Measurements from ENCODE around the gene TLE1.

DNA sequence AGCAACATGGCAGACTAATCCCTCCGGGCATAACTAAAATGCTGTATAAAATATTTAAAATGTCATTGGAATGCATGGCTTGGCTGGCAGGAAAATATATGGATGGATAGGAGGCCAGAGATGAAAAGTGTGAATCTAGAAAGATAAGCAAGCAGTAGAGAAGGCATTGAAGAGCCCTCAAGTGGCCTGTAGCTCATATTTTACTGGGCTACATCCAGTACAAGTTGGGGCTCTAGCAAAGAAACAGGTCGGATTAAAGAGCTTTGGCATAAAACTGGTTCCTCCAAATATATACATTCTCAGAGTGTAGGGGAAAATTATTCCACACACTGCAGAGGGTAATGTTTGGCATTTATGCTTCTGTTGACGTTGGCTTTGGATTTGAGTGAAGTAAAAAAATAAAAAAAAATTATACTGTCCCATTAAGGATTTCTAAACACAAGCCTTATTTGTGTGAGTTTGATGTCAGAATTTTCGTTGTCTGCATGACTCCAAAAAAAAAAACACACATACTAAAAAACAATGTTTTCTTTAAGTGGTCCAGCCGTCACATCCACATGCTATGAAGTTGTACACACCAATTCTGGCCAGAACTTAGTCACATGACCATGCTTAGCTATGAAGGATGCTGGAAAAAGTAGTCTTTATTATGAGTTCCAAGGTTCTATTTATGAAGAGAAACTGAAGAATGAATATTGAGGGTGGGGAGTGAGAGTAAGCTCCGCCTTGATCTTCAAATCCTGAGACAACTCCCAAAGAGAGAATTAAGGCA lies 147.0 kb downstream of the TLE1 start:
- TF ChIP-seq TAF1 (IDR thresholded peaks at IDR 0.05; ENCODE audit: borderline replicate concordance, insufficient read depth, low read length): no peak
- TF ChIP-seq POLR2AphosphoS5 (IDR thresholded peaks at IDR 0.05; ENCODE audit: low read depth, low read length): no peak
- TF ChIP-seq, protein P1, sequence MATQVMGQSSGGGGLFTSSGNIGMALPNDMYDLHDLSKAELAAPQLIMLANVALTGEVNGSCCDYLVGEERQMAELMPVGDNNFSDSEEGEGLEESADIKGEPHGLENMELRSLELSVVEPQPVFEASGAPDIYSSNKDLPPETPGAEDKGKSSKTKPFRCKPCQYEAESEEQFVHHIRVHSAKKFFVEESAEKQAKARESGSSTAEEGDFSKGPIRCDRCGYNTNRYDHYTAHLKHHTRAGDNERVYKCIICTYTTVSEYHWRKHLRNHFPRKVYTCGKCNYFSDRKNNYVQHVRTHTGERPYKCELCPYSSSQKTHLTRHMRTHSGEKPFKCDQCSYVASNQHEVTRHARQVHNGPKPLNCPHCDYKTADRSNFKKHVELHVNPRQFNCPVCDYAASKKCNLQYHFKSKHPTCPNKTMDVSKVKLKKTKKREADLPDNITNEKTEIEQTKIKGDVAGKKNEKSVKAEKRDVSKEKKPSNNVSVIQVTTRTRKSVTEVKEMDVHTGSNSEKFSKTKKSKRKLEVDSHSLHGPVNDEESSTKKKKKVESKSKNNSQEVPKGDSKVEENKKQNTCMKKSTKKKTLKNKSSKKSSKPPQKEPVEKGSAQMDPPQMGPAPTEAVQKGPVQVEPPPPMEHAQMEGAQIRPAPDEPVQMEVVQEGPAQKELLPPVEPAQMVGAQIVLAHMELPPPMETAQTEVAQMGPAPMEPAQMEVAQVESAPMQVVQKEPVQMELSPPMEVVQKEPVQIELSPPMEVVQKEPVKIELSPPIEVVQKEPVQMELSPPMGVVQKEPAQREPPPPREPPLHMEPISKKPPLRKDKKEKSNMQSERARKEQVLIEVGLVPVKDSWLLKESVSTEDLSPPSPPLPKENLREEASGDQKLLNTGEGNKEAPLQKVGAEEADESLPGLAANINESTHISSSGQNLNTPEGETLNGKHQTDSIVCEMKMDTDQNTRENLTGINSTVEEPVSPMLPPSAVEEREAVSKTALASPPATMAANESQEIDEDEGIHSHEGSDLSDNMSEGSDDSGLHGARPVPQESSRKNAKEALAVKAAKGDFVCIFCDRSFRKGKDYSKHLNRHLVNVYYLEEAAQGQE (IDR thresholded peaks at IDR 0.05; ENCODE audit: insufficient read depth in 1 of 2, low read depth in 2 of 2, low read length in 2 of 2): no peak
- no peak for TF ChIP-seq SIN3A (IDR thresholded peaks at IDR 0.05; ENCODE audit: borderline replicate concordance, insufficient read depth, low read length)

Measured in PFSK-1 (cell line).